GM12874 (cell line): ENCODE data around the gene FRMPD1.

Experiments used
- TF ChIP-seq, protein P1 (sequence below): IDR thresholded peaks from 2 replicates; pipeline ENCODE4 v1.5.1; 2011; ENCODE audit warnings: low read depth, mild to moderate bottlenecking, control low read depth, low read length, moderate library complexity; ENCODE audit not compliant: insufficient read depth

Gene FRMPD1

GRCh38 chr9:37668116-37668601 lies 17.4 kb downstream of the FRMPD1 start:
- TF ChIP-seq, protein P1, sequence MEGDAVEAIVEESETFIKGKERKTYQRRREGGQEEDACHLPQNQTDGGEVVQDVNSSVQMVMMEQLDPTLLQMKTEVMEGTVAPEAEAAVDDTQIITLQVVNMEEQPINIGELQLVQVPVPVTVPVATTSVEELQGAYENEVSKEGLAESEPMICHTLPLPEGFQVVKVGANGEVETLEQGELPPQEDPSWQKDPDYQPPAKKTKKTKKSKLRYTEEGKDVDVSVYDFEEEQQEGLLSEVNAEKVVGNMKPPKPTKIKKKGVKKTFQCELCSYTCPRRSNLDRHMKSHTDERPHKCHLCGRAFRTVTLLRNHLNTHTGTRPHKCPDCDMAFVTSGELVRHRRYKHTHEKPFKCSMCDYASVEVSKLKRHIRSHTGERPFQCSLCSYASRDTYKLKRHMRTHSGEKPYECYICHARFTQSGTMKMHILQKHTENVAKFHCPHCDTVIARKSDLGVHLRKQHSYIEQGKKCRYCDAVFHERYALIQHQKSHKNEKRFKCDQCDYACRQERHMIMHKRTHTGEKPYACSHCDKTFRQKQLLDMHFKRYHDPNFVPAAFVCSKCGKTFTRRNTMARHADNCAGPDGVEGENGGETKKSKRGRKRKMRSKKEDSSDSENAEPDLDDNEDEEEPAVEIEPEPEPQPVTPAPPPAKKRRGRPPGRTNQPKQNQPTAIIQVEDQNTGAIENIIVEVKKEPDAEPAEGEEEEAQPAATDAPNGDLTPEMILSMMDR, result no peak

- TF ChIP-seq, protein P1, result no peak
These were observed 18.5 kb downstream of the FRMPD1 start for GRCh38 chr9:37669232-37669631.

DNA sequence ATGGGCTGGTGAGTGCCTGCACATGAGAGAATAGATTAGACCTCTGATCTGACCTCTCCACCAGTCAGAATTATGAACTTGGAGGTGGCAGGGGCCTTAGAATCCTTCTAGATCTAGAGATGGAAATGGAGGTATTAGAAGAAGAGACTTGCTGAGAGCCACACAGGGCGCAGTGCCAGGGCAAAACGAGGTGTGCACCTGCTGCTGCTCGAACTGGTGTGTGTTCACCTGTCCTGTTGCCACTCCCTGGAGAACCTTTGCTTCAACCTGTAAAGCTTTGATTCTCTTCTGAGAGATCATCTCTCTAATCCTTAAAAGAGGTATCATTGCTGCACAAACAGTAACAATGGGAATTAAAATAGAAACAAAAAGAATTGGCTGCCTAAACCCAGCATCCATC lies 24.9 kb downstream of the FRMPD1 start:
- TF ChIP-seq, protein P1, result no peak

DNA sequence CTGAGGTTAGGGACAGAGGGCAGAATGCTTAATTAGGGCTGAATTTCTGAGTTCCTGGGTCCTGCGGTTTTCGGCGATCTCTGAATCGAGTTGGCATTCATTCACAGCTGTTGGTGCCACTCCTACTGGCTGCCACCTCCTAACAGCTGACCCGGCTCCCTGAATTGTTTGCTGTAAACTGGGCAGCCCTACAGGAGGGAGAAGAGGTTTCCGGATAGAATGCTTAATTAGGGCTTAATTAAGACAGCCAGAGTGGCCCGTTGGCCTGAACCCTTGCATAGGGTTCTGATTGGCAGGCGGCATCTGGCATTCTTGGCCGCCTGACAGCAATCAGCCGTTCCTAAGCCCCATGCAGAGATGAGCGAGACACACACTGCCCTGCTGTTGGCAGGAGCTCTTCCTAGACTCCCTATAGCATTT lies 25.7 kb downstream of the FRMPD1 start:
- TF ChIP-seq, protein P1, result no peak

DNA sequence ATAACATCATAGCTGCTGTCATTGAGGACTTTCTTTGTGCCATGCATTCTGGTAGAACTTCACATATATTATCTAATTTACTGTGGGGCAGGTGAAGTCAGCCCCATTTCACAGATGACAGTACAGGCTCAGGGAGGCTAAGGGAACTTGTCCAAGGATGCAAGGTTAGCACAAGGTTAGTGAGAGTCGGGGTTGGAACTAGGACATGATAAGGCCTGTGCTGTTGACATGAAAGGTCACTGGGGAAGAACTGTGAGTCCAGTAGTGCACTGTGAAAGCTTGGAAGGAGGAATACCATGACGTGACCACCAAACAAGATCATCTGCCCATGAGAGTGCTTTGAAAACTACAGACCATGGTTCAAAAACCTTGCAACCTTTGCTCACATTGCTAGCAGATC lies 26.7 kb downstream of the FRMPD1 start:
- TF ChIP-seq, protein P1, result no peak

DNA sequence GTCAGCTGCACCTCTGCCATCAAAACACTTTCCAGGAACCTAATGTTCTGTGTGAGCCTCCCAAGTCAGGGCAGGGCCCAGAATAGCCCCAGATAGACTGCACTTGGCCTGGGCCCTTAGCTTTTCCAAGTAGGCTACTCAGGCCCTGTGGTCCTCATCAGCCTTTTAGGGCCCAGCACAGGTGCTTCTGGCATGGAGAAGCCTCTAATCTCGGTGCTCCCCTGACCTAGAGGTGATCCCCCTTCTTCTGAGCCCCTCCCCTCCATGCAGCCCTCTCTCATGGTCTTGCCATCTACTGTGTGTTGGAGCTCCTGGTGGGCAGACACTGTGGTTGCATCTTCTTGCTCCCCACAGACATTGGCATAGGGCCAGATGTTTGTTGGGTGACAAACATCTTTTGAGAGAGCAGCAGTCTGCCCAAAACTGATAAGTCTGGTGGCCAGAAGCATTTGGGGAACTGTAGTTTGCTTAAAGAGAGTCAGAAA lies 28.1 kb downstream of the FRMPD1 start:
- TF ChIP-seq, protein P1, result no peak

GRCh38 chr9:37679649-37680402 lies 29.1 kb downstream of the FRMPD1 start:
- TF ChIP-seq, protein P1, result no peak
